ENCODE results near the gene NUCKS1.

The NUCKS1 gene

DNA sequence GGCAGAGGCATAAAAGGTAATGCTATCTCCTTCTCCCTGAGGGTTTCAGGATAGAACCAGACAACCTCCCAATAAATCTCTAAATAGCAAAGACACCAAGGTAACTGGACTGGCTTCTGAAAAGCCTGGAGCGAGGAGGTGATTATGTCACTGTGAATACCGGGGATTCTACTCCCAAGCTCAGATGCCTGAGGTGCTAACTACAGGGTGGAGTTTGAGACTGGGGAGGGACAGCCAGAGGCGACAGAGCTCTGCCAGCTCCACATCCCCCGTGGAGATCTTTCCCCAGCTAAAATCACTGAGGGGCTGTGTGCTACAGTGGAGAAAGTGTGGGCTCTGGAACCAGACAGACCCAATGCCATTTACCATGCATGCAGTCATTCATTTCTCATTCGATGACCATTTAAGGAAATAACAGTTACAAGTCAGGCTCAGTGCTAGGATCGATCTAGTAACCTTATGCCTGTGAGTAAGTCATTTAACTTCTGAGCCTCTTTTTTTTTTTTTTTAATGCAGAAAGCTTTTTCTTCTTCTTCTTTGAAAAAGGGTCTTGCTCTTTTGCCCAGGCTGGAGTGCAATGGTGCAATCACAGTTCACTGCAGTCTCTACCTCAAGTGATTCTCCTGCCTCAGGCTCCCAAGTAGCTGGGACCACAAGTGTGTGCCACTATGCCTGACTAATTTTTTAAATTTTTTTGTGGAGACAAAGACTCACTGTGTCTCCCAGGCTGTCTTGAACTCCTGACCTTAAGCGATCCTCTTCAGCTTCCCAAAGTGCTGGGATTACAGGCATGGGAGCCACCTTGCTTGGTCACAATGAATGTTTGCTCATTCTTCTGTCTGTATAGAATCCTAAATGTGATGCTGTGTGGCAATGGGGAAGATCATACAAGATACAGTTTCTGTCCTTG, 61.6 kb downstream of the NUCKS1 start:
- DNase-seq (ENCODE audit: low spot score) (no peak), ATAC-seq (ENCODE audit: low read depth) (no peak)
- Histone ChIP-seq H3K27ac (ENCODE audit: poor library complexity, severe bottlenecking) (no peak overlapping the region), H3K4me3 (ENCODE audit: severe bottlenecking) (no peak overlapping the region), H3K9me3 (ENCODE audit: severe bottlenecking) (no peaks in the 10 kb centered on the region), H3K4me1 (ENCODE audit: insufficient read depth, poor library complexity, severe bottlenecking) (no peaks in the 10 kb centered on the region), H3K27me3 (ENCODE audit: insufficient read depth, poor library complexity, severe bottlenecking) (no peaks in the 10 kb centered on the region), H3K36me3 (ENCODE audit: low read depth) (no peaks in the 10 kb centered on the region)
- no peak for TF ChIP-seq CTCF (IDR thresholded peaks at IDR 0.05; ENCODE audit: poor library complexity, severe bottlenecking)

GRCh38 chr1:205687242-205687641, 62.7 kb downstream of the NUCKS1 start:
- H3K4me3 ChIP-seq (ENCODE audit: severe bottlenecking), result no peak overlapping the region
- no peaks in the 10 kb centered on the region for H3K36me3 ChIP-seq (ENCODE audit: low read depth)
- no peaks in the 10 kb centered on the region for H3K4me1 ChIP-seq (ENCODE audit: insufficient read depth, poor library complexity, severe bottlenecking)
- no peak for TF ChIP-seq CTCF (IDR thresholded peaks at IDR 0.05; ENCODE audit: poor library complexity, severe bottlenecking)
- no peak for DNase-seq (ENCODE audit: low spot score)
- no peak overlapping the region for H3K27ac ChIP-seq (ENCODE audit: poor library complexity, severe bottlenecking)
- ATAC-seq (ENCODE audit: low read depth), result no peak
- H3K9me3 ChIP-seq (ENCODE audit: severe bottlenecking), result no peaks in the 10 kb centered on the region
- H3K27me3 ChIP-seq (ENCODE audit: insufficient read depth, poor library complexity, severe bottlenecking), result no peaks in the 10 kb centered on the region

DNA sequence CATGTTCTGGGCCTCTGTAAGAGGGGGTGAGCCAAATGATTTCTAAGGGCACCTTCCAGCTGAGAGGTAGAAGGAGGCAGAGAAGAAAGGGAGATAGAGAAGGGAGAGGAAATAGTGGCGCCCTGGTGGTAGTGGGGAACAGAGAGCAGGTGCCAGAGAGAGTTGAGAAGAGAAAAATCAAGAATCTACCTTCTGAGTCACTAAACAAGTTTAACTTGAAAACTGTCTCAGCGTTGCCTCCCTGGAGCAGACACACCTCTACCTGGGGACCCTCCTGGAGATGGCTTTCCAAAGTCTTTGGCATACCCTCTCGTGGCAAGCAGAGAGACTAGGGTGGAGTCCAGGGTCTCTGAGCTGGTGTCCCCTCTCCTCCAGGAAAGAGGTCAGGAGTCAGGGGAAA, 68.6 kb downstream of the NUCKS1 start:
- no peak overlapping the region for H3K27ac ChIP-seq (ENCODE audit: poor library complexity, severe bottlenecking)

GRCh38 chr1:205680073-205680851, 69.7 kb downstream of the NUCKS1 start, which contains the start of gene SLC45A3:
TSS of gene SLC45A3 (minus strand) at chr1:205680509. CDS start at chr1:205664656, 15,853 bp downstream.
- no peaks in the 10 kb centered on the region for H3K9me3 ChIP-seq (ENCODE audit: severe bottlenecking)
- peak; percentile 62 for ATAC-seq (ENCODE audit: low read depth)

More for the DNA sequence above, 68.6 kb downstream of the NUCKS1 start:
- Histone ChIP-seq H3K4me1 (ENCODE audit: insufficient read depth, poor library complexity, severe bottlenecking) (peaks cover 4% of the 10 kb centered on the region), H3K36me3 (ENCODE audit: low read depth) (no peaks in the 10 kb centered on the region), H3K4me3 (ENCODE audit: severe bottlenecking) (no peak overlapping the region), H3K9me3 (ENCODE audit: severe bottlenecking) (no peaks in the 10 kb centered on the region), H3K27me3 (ENCODE audit: insufficient read depth, poor library complexity, severe bottlenecking) (no peaks in the 10 kb centered on the region)
- DNase-seq (ENCODE audit: low spot score) (no peak), ATAC-seq (ENCODE audit: low read depth) (no peak)
- TF ChIP-seq CTCF (IDR thresholded peaks at IDR 0.05; ENCODE audit: poor library complexity, severe bottlenecking), result no peak

More at GRCh38 chr1:205680073-205680851, 69.7 kb downstream of the NUCKS1 start, which contains the start of gene SLC45A3:
- no peaks in the 10 kb centered on the region for H3K36me3 ChIP-seq (ENCODE audit: low read depth)
- no peak for TF ChIP-seq CTCF (IDR thresholded peaks at IDR 0.05; ENCODE audit: poor library complexity, severe bottlenecking)
- H3K27ac ChIP-seq (ENCODE audit: poor library complexity, severe bottlenecking), result peak within 1 kb of the TSS; percentile 36
- H3K4me3 ChIP-seq (ENCODE audit: severe bottlenecking), result peak within 1 kb of the TSS; percentile 52
- H3K4me1 ChIP-seq (ENCODE audit: insufficient read depth, poor library complexity, severe bottlenecking), result peaks cover 4% of the 10 kb centered on the region
- no peaks in the 10 kb centered on the region for H3K27me3 ChIP-seq (ENCODE audit: insufficient read depth, poor library complexity, severe bottlenecking)
- DNase-seq (ENCODE audit: low spot score), result no peak
